ENCODE data around the gene CYP4F3. TPM values are rescaled to one million over a fixed set of nuclear protein-coding genes. Genes with fewer than 3 reads are reported as not detected.

The CYP4F3 gene
- total RNA-seq, 4 donors from 2014 or later = 0.05 to 0.93 (median 0.68) TPM; not detected in 1

GRCh38 chr19:15702534-15702930 is 61.8 kb downstream of the CYP4F3 start:
- intact Hi-C loops (cut with DNase I; ENCODE audit: low total_unique reads) (no loop called here), in situ Hi-C loops (cut with MboI; ENCODE audit: low sequenced_read_pairs in 4 of 4) (no loop called here)
- Histone ChIP-seq H3K27me3 (no peaks in the 10 kb centered on the region), H3K27ac (no peak overlapping the region), H3K36me3 (no peaks in the 10 kb centered on the region), H3K9me3 (peaks cover 0 to 3% (median 0%) of the 10 kb centered on the region in 3 donors), H3K4me3 (no peak overlapping the region), H3K4me1 (no peaks in the 10 kb centered on the region)
- TF ChIP-seq CTCF (IDR thresholded peaks at IDR 0.05 in 4 of 5, conservative IDR thresholded peaks at IDR 0.05 in 1 of 5) (no peak), POLR2A (IDR thresholded peaks at IDR 0.05) (no peak)
- ATAC-seq (no peak), DNase-seq (peak; percentile 40 to 60)

Other genes with a start within 250 kb of the CYP4F3 start
- 100 to 1,000 TPM in 1 of 4 donors, 10 to 100 TPM in 3; 69.3 to 142 (median 85.6) TPM for gene AKAP8L, start 221.9 kb upstream of the CYP4F3 start, total RNA-seq
- gene WIZ, start 190.9 kb upstream of the CYP4F3 start, total RNA-seq = 10 to 100 TPM; 28.0 to 40.6 (median 32.5) TPM
- 1 to 10 TPM in 1 of 4 donors, under 1 TPM in 2, not detected in 1; 0.36 to 1.6 (median 0.38) TPM for gene RASAL3, start 176.4 kb upstream of the CYP4F3 start, total RNA-seq
- not detected for gene PGLYRP2, start 161.4 kb upstream of the CYP4F3 start, total RNA-seq
- under 1 TPM in 3 of 4 donors, not detected in 1; 0.24 to 0.29 (median 0.25) TPM for gene CYP4F22, start 132.4 kb upstream of the CYP4F3 start, total RNA-seq
- not detected for gene CYP4F8, start 25.7 kb upstream of the CYP4F3 start, total RNA-seq
- gene CYP4F12, start 32.2 kb downstream of the CYP4F3 start, total RNA-seq = 1 to 10 TPM in 3 of 4 donors, under 1 TPM in 1; 0.71 to 2.8 (median 1.3) TPM
- gene OR10H2, start 87.1 kb downstream of the CYP4F3 start, total RNA-seq = not detected
- not detected for gene OR10H3, start 97.1 kb downstream of the CYP4F3 start, total RNA-seq
- not detected for gene OR10H5, start 146.8 kb downstream of the CYP4F3 start, total RNA-seq
- gene OR10H1, start 174.8 kb downstream of the CYP4F3 start, total RNA-seq = not detected